Retinal pigment epithelial cell (primary cell): ENCODE results near the gene VRK1.
"Not testable (repeated sequence)": the region's sequence is repeated elsewhere in the genome, so short reads cannot be mapped to it uniquely, and the experiment has no call there.

Experiments
- DNase-seq: peaks from one replicate; pipeline ENCODE4 v3.0.0-alpha.2; 2010; ENCODE audit warnings: low read depth
- H3K4me3 ChIP-seq: 2 replicates; pipeline ENCODE4 v1.5.1; 2011; ENCODE audit warnings: mild to moderate bottlenecking, low read length, control low read depth, moderate library complexity
- CTCF ChIP-seq: conservative IDR thresholded peaks from 2 replicates; pipeline ENCODE4 v1.5.1; 2011; ENCODE audit warnings: low read depth, low read length, control low read depth, inconsistent platforms

Gene VRK1

GRCh38 chr14:96754845-96755184 is 42.4 kb upstream of the VRK1 start:
- DNase-seq, result no peak
- H3K4me3 ChIP-seq, result no peak overlapping the region
- TF ChIP-seq CTCF, result no peak

- DNase-seq, result no peak
- H3K4me3 ChIP-seq, result no peak overlapping the region
- no peak for TF ChIP-seq CTCF
Observed at GRCh38 chr14:96756745-96757144, 40.4 kb upstream of the VRK1 start.

GRCh38 chr14:96757456-96757855 is 39.7 kb upstream of the VRK1 start:
- DNase-seq, result no peak
- no peak overlapping the region for H3K4me3 ChIP-seq
- no peak for TF ChIP-seq CTCF

- DNase-seq, result no peak
- H3K4me3 ChIP-seq, result no peak overlapping the region
Observed at GRCh38 chr14:96761066-96761465, 36.1 kb upstream of the VRK1 start.

GRCh38 chr14:96762650-96763049 is 34.5 kb upstream of the VRK1 start:
- no peak overlapping the region for H3K4me3 ChIP-seq
- TF ChIP-seq CTCF, result no peak
- peak; percentile 10 for DNase-seq

More at GRCh38 chr14:96761066-96761465, 36.1 kb upstream of the VRK1 start:
- TF ChIP-seq CTCF, result no peak

- DNase-seq, result no peak
- H3K4me3 ChIP-seq, result no peak overlapping the region
- TF ChIP-seq CTCF, result no peak
Observed at GRCh38 chr14:96764012-96764411, 33.2 kb upstream of the VRK1 start.

GRCh38 chr14:96765205-96765604 is 32.0 kb upstream of the VRK1 start:
- H3K4me3 ChIP-seq, DNase-seq: not testable (repeated sequence)

- no peak overlapping the region for H3K4me3 ChIP-seq
- no peak for DNase-seq
- TF ChIP-seq CTCF, result no peak
Observed at GRCh38 chr14:96772929-96773328, 24.3 kb upstream of the VRK1 start.
